IMR-90 (cell line): ENCODE results near the gene IGFBP3. TPM values are rescaled to one million over a fixed set of nuclear protein-coding genes. Genes with fewer than 3 reads are reported as not detected.

ENCODE experiments used
- ATAC-seq: fragments of 200-7000 bp; cut with Tn5 transposase; 2 replicates; pipeline ENCODE4 v1.9.1; 2020; ENCODE audit warnings: low read depth, mild to moderate bottlenecking, moderate library complexity
- BruUV-seq: library from RNA; stranded (reverse); fragments of 400-500 nt; replicated peaks from 2 replicates; lab custom pipeline; 2021; lab: Mats Ljungman, UMichigan
- CTCF ChIA-PET: fragments of 300-600 bp; formaldehyde crosslinking; extraction: SDS; loops from one replicate; lab custom pipeline; 2021; ENCODE audit warnings: antibody characterized with exemption; lab: Yijun Ruan, JAX
- POLR2A ChIA-PET: fragments of 300-600 bp; sonication (Branson Sonifier 250); formaldehyde crosslinking; loops from one replicate; lab custom pipeline; 2022; ENCODE audit warnings: antibody characterized with exemption; ENCODE audit not compliant: unreplicated experiment; lab: Charles Lee
- DNase-seq: peaks from one replicate; pipeline ENCODE4 v3.0.0; 2013
- H2AFZ ChIP-seq: replicated peaks from 2 replicates; pipeline ENCODE3; 2013; ENCODE audit warnings: low read length, mild to moderate bottlenecking; ENCODE audit not compliant: poor library complexity
- H2AK5ac ChIP-seq: 2 replicates; pipeline ENCODE4 v1.6.1; 2013; ENCODE audit warnings: low read depth, low read length, inconsistent platforms
- H2AK9ac ChIP-seq: replicated peaks from 2 replicates; pipeline ENCODE3; 2013; ENCODE audit warnings: mild to moderate bottlenecking, low read depth, low read length, moderate library complexity; ENCODE audit not compliant: poor library complexity
- H2BK120ac ChIP-seq: 2 replicates; pipeline ENCODE4 v1.6.1; 2013; ENCODE audit warnings: low read depth, low read length, inconsistent platforms
- H2BK15ac ChIP-seq: 3 replicates; pipeline ENCODE4 v1.6.1; 2013; ENCODE audit warnings: low read depth, low read length, inconsistent platforms
- H2BK20ac ChIP-seq: 2 replicates; pipeline ENCODE4 v1.6.1; 2013; ENCODE audit warnings: low read depth, mild to moderate bottlenecking, inconsistent platforms, low read length, moderate library complexity
- H2BK5ac ChIP-seq: 2 replicates; pipeline ENCODE4 v1.6.1; 2013; ENCODE audit warnings: mild to moderate bottlenecking, low read depth, low read length, inconsistent platforms; ENCODE audit not compliant: poor library complexity, severe bottlenecking
- H3K14ac ChIP-seq: replicated peaks from 2 replicates; pipeline ENCODE4 v1.6.1; 2013; ENCODE audit warnings: low read depth, low read length, inconsistent platforms
- H3K18ac ChIP-seq: 2 replicates; pipeline ENCODE4 v1.6.1; 2013; ENCODE audit warnings: low read depth, low read length, control low read depth
- H3K23ac ChIP-seq: 2 replicates; pipeline ENCODE4 v1.6.1; 2013; ENCODE audit warnings: low read depth, low read length, inconsistent platforms
- H3K27ac ChIP-seq: 2 replicates; pipeline ENCODE4 v1.5.1; 2013; ENCODE audit warnings: mild to moderate bottlenecking, control low read depth, low read length; ENCODE audit not compliant: insufficient read depth
- H3K27me3 ChIP-seq: 2 replicates; pipeline ENCODE4 v1.6.1; 2013; ENCODE audit warnings: low read length; ENCODE audit not compliant: control insufficient read depth, insufficient read depth
- H3K36me3 ChIP-seq: 2 replicates; pipeline ENCODE4 v1.6.1; 2013; ENCODE audit warnings: low read length, mixed read lengths; ENCODE audit not compliant: control insufficient read depth, insufficient read depth
- H3K4ac ChIP-seq: 2 replicates; pipeline ENCODE4 v1.6.1; 2013; ENCODE audit warnings: low read depth, low read length, inconsistent platforms
- H3K4me1 ChIP-seq: 2 replicates; pipeline ENCODE4 v1.6.1; 2013; ENCODE audit warnings: low read length, mixed read lengths; ENCODE audit not compliant: control insufficient read depth, insufficient read depth
- H3K4me2 ChIP-seq: 2 replicates; pipeline ENCODE4 v1.6.1; 2013; ENCODE audit warnings: low read depth, mild to moderate bottlenecking, control low read depth, low read length, moderate library complexity
- H3K4me3 ChIP-seq: 2 replicates; pipeline ENCODE4 v1.5.1; 2013; ENCODE audit warnings: low read depth, mild to moderate bottlenecking, control low read depth, low read length, moderate library complexity; ENCODE audit not compliant: insufficient read depth
- H3K56ac ChIP-seq: 2 replicates; pipeline ENCODE4 v1.6.1; 2013; ENCODE audit warnings: low read length, inconsistent platforms; ENCODE audit not compliant: insufficient read depth; ENCODE audit errors: extremely low read depth
- H3K79me1 ChIP-seq, 2 experiments: 2 replicates each; pipeline ENCODE4 v1.6.1; 2013; ENCODE audit warnings: low read length in 2 of 2, inconsistent platforms in 1 of 2, low read depth in 1 of 2
- H3K9ac ChIP-seq: 2 replicates; pipeline ENCODE4 v1.6.1; 2013; ENCODE audit warnings: low read depth, low read length, control low read depth
- H3K9me1 ChIP-seq: 2 replicates; pipeline ENCODE4 v1.6.1; 2013; ENCODE audit warnings: low read length, inconsistent platforms; ENCODE audit not compliant: insufficient read depth
- H3K9me3 ChIP-seq: 2 replicates; pipeline ENCODE4 v1.6.1; 2013; ENCODE audit warnings: low read length; ENCODE audit not compliant: control insufficient read depth, insufficient read depth
- H4K20me1 ChIP-seq: 2 replicates; pipeline ENCODE4 v1.6.1; 2013; ENCODE audit warnings: low read length, inconsistent platforms; ENCODE audit not compliant: insufficient read depth
- H4K5ac ChIP-seq: 2 replicates; pipeline ENCODE4 v1.6.1; 2013; ENCODE audit warnings: mild to moderate bottlenecking, low read depth, low read length, control low read depth
- H4K8ac ChIP-seq, 2 experiments: 2 replicates each; pipeline ENCODE4 v1.6.1; 2013; ENCODE audit warnings: low read depth in 2 of 2, low read length in 2 of 2, control low read depth in 1 of 2, inconsistent platforms in 1 of 2
- H4K91ac ChIP-seq: 2 replicates; pipeline ENCODE4 v1.6.1; 2013; ENCODE audit warnings: low read depth, low read length, inconsistent platforms; ENCODE audit not compliant: insufficient read depth
- BHLHE40 ChIP-seq: fragments of 150-350 bp; IDR thresholded peaks from 2 replicates; pipeline ENCODE4 v1.6.1; 2016; ENCODE audit warnings: mild to moderate bottlenecking, low read depth, low read length
- CEBPB ChIP-seq: IDR thresholded peaks from 2 replicates; pipeline ENCODE4 v1.6.1; 2012; ENCODE audit warnings: low read depth, low read length, improper control_type of control experiment
- CHD1 ChIP-seq: IDR thresholded peaks from 2 replicates; pipeline ENCODE4 v1.6.1; 2012; ENCODE audit warnings: low read depth, low read length, improper control_type of control experiment
- CTCF ChIP-seq: conservative IDR thresholded peaks from 2 replicates; pipeline ENCODE4 v1.5.1; 2012; ENCODE audit warnings: mild to moderate bottlenecking, low read depth, low read length, improper control_type of control experiment
- NFE2L2 ChIP-seq: fragments of 150-350 bp; IDR thresholded peaks from 2 replicates; pipeline ENCODE4 v1.6.1; 2016; ENCODE audit warnings: low read depth, mild to moderate bottlenecking, low read length
- RAD21 ChIP-seq: IDR thresholded peaks from 2 replicates; pipeline ENCODE4 v1.6.1; 2012; ENCODE audit warnings: low read length, improper control_type of control experiment
- RCOR1 ChIP-seq: IDR thresholded peaks from 2 replicates; pipeline ENCODE4 v1.6.1; 2012; ENCODE audit warnings: mild to moderate bottlenecking, low read length, improper control_type of control experiment; ENCODE audit not compliant: insufficient replicate concordance
- RFX5 ChIP-seq: IDR thresholded peaks from 2 replicates; pipeline ENCODE4 v1.8.0; 2012; ENCODE audit warnings: low read depth, mild to moderate bottlenecking, low read length, moderate library complexity
- SMC3 ChIP-seq: fragments of 150-350 bp; IDR thresholded peaks from 2 replicates; pipeline ENCODE4 v1.6.1; 2016; ENCODE audit warnings: low read depth, mild to moderate bottlenecking, antibody characterized with exemption, low read length, moderate library complexity
- USF2 ChIP-seq: fragments of 150-350 bp; IDR thresholded peaks from 2 replicates; pipeline ENCODE4 v1.6.1; 2017; ENCODE audit warnings: mild to moderate bottlenecking, antibody characterized with exemption, low read length, low read depth
- WGBS, 2 experiments: methylation state at CpG; one replicate each; pipeline versions ENCODE4 v1.1.5 to v1.1.7; 2013; ENCODE audit warnings: missing lambda C conversion rate in 2 of 2; ENCODE audit not compliant: insufficient read length in 1 of 2; ENCODE audit errors: extremely low coverage in 2 of 2; 5-methylcytosine and 5-hydroxymethylcytosine counted together
- dilution Hi-C: fragments of 300-500 bp; cut with HindIII; formaldehyde crosslinking; loops from one replicate; pipeline ENCODE4 v1.14.3; 2018; ENCODE audit warnings: low sequenced_read_pairs; ENCODE audit not compliant: unreplicated experiment
- in situ Hi-C: fragments of 300-500 bp; cut with MboI; formaldehyde crosslinking; loops from 3 replicates; pipeline ENCODE4 v1.14.3; 2019; ENCODE audit warnings: low sequenced_read_pairs, inconsistent platforms, mixed read lengths
- intact Hi-C: fragments of 100-400 bp; cut with micrococcal nuclease; formaldehyde crosslinking; loops from 2 replicates; pipeline ENCODE4 v1.10.0; 2022
- polyA plus RNA-seq, 3 experiments: library from polyadenylated mRNA; depleted of rRNA; stranded (reverse); fragments of >200 nt; gene quantifications; 2 replicates each; pipeline ENCODE4 v1.2.3, GENCODE V29; 2012; ENCODE audit warnings: low replicate concordance in 1 of 3
- total RNA-seq: library from RNA; depleted of rRNA; stranded (reverse); fragments of >200 nt; gene quantifications from 2 replicates; pipeline ENCODE4 v1.2.3, GENCODE V29; 2012

IGFBP3 gene
- total and polyA plus RNA-seq, 2 of the 4 experiments (the other 2 are of a cell fraction), result 272 to 601 TPM

GRCh38 chr7:45873355-45873754 is 47.7 kb downstream of the IGFBP3 start:
- ATAC-seq (no peak), DNase-seq (no peak)
- Histone ChIP-seq H3K79me1 (no peaks in the 10 kb centered on the region), H3K14ac (no peak overlapping the region), H2AK5ac (peak overlapping the region; percentile 64), H3K9ac (no peak overlapping the region), H3K27ac (no peak overlapping the region), H3K4me2 (no peak overlapping the region), H3K36me3 (no peaks in the 10 kb centered on the region), H4K5ac (no peak overlapping the region), H2AFZ (peak overlapping the region; percentile 44), H2AK9ac (no peak overlapping the region), H4K8ac (no peak overlapping the region), H3K4me1 (peaks cover 6% of the 10 kb centered on the region), H4K91ac (no peak overlapping the region), H4K20me1 (no peaks in the 10 kb centered on the region), H2BK15ac (no peak overlapping the region), H3K18ac (no peak overlapping the region), H3K4me3 (no peak overlapping the region), H3K9me3 (peaks cover under 1% of the 10 kb centered on the region; the same call in 1 of the 2 replicates), H3K56ac (no peak overlapping the region), H3K23ac (no peak overlapping the region), H2BK120ac (peak overlapping the region; percentile 46), H2BK20ac (peak overlapping the region; percentile 66; the same call in 1 of the 2 replicates), H3K27me3 (no peaks in the 10 kb centered on the region), H2BK5ac (no peak overlapping the region), H3K9me1 (peaks cover 18% of the 10 kb centered on the region), H3K4ac (no peak overlapping the region)
- ChIA-PET POLR2A (no interaction called here), CTCF (interaction anchor here (0.8 kb wide), 1 partner anchor 19 kb away, joined by 4 read pairs; no protein-coding TSS in a partner anchor)
- dilution Hi-C loops (no loop called here), intact Hi-C loops (no loop called here), in situ Hi-C loops (loop anchor here (25.0 kb wide), 1 partner anchor 211 kb away; no protein-coding TSS in a partner anchor)
- TF ChIP-seq RAD21, result no peak
- no peak for TF ChIP-seq RFX5
- TF ChIP-seq NFE2L2, result no peak
- no peak for TF ChIP-seq RCOR1
- no peak for TF ChIP-seq CHD1
- no peak for TF ChIP-seq CEBPB
- TF ChIP-seq BHLHE40, result no peak
- no peak for TF ChIP-seq CTCF
- TF ChIP-seq SMC3, result no peak
- no peak for TF ChIP-seq USF2
- no TSS peak for BruUV-seq
- WGBS, 2 experiments, result no CpG with 5 or more reads among the region's 6 CpGs
